ENCODE results near the gene CCSER1. TPM values are rescaled to one million over a fixed set of nuclear protein-coding genes. Genes with fewer than 3 reads are reported as not detected.

CCSER1 gene
- total RNA-seq, 1 experiment from 2014 or later: 4.1 TPM

DNA sequence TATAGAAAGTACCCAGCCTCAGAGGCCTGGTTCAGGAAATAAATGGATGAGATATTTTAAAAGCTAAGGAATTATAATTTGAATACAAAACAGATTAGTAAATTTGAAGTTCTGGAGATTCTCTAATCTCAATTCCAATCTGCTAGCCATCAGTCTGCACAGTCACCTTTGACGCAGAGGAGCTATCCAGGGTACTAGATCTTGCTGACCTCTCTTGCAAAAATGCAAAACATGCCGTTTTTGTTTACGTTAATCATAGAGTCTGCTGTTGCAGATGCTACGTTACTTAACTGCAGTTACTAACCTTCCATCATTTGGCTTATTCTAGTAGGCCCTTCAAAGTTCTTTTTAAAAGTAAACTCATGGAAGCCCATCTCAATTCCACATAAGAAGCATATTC, 10.4 kb downstream of the CCSER1 start:
- Mint-ChIP-seq H3K27me3 (ENCODE audit: insufficient read depth, unreplicated experiment) (peaks cover 3% of the 10 kb centered on the region), H3K36me3 (ENCODE audit: insufficient read depth, unreplicated experiment) (no peaks in the 10 kb centered on the region), H3K27ac (ENCODE audit: unreplicated experiment) (no peak overlapping the region), H3K4me3 (ENCODE audit: unreplicated experiment) (no peak overlapping the region), H3K9me3 (ENCODE audit: unreplicated experiment) (no peaks in the 10 kb centered on the region), H3K4me1 (ENCODE audit: low read depth, unreplicated experiment) (no peaks in the 10 kb centered on the region)
- Histone ChIP-seq H3K27me3 (replicated peaks; ENCODE audit: control insufficient read depth, insufficient read depth, low read length) (no peaks in the 10 kb centered on the region), H3K4me3 (ENCODE audit: low read depth, low read length) (no peak overlapping the region), H3K36me3 (ENCODE audit: control insufficient read depth, insufficient read depth, low read length) (no peaks in the 10 kb centered on the region), H3K9me3 (no peaks in the 10 kb centered on the region), H3K4me1 (no peaks in the 10 kb centered on the region)
- BruUV-seq (replicated peaks): no TSS peak
- intact Hi-C loops (cut with micrococcal nuclease; ENCODE audit: unreplicated experiment): no loop called here
- no peak for TF ChIP-seq CTCF (IDR thresholded peaks at IDR 0.05; ENCODE audit: insufficient read depth in 1 of 2, low read depth in 1 of 2, low read length in 1 of 2, severe bottlenecking in 1 of 2, unreplicated experiment in 1 of 2)
- ChIA-PET CTCF (no interaction called here), POLR2A (no interaction called here)
- peak in 1 of 2 experiments; percentile 54 for DNase-seq

GRCh38 chr4:90142081-90142480, 14.9 kb downstream of the CCSER1 start:
- H3K4me3 Mint-ChIP-seq (ENCODE audit: unreplicated experiment): no peak overlapping the region
- no peaks in the 10 kb centered on the region for H3K4me1 Mint-ChIP-seq (ENCODE audit: low read depth, unreplicated experiment)
- Histone ChIP-seq H3K4me1 (no peaks in the 10 kb centered on the region), H3K36me3 (ENCODE audit: control insufficient read depth, insufficient read depth, low read length) (no peaks in the 10 kb centered on the region), H3K27me3 (replicated peaks; ENCODE audit: control insufficient read depth, insufficient read depth, low read length) (no peaks in the 10 kb centered on the region), H3K9me3 (no peaks in the 10 kb centered on the region), H3K4me3 (ENCODE audit: low read depth, low read length) (no peak overlapping the region)
- H3K27me3 Mint-ChIP-seq (ENCODE audit: insufficient read depth, unreplicated experiment): no peaks in the 10 kb centered on the region
- no peak overlapping the region for H3K27ac Mint-ChIP-seq (ENCODE audit: unreplicated experiment)
- H3K9me3 Mint-ChIP-seq (ENCODE audit: unreplicated experiment): no peaks in the 10 kb centered on the region
- no peak for DNase-seq
- no TSS peak for BruUV-seq (replicated peaks)
- CTCF ChIA-PET: no interaction called here
- no peaks in the 10 kb centered on the region for H3K36me3 Mint-ChIP-seq (ENCODE audit: insufficient read depth, unreplicated experiment)
- intact Hi-C loops (cut with micrococcal nuclease; ENCODE audit: unreplicated experiment): no loop called here
- POLR2A ChIA-PET: no interaction called here
- TF ChIP-seq CTCF (IDR thresholded peaks at IDR 0.05; ENCODE audit: insufficient read depth in 1 of 2, low read depth in 1 of 2, low read length in 1 of 2, severe bottlenecking in 1 of 2, unreplicated experiment in 1 of 2): no peak

DNA sequence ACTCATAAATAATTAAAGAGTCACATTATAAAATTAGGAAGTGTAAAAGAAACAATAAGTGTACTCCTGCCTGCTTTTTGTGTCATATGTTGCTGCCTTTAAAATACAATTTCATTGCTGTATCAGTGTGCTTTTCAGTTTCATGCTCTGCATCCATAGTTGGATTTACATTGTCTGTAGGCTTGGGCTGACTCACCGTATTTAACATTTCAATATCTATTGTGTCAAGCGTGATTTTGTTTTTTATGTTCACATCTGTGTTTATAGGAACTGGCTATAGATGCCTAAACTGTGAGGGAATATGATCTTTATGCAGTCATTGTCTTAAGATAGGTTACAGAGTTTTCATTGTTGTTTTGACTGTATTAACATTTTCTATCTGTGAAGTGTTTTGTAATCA, 18.1 kb downstream of the CCSER1 start:
- DNase-seq: no peak
- peaks cover 7% of the 10 kb centered on the region for H3K4me1 Mint-ChIP-seq (ENCODE audit: low read depth, unreplicated experiment)
- no peaks in the 10 kb centered on the region for H3K36me3 Mint-ChIP-seq (ENCODE audit: insufficient read depth, unreplicated experiment)
- Histone ChIP-seq H3K27me3 (replicated peaks; ENCODE audit: control insufficient read depth, insufficient read depth, low read length) (no peaks in the 10 kb centered on the region), H3K36me3 (ENCODE audit: control insufficient read depth, insufficient read depth, low read length) (no peaks in the 10 kb centered on the region), H3K9me3 (no peaks in the 10 kb centered on the region), H3K4me1 (peaks cover 15% of the 10 kb centered on the region), H3K4me3 (ENCODE audit: low read depth, low read length) (no peak overlapping the region)
- H3K27ac Mint-ChIP-seq (ENCODE audit: unreplicated experiment): no peak overlapping the region
- no peaks in the 10 kb centered on the region for H3K27me3 Mint-ChIP-seq (ENCODE audit: insufficient read depth, unreplicated experiment)
- no peak overlapping the region for H3K4me3 Mint-ChIP-seq (ENCODE audit: unreplicated experiment)
- no TSS peak for BruUV-seq (replicated peaks)
- ChIA-PET POLR2A (no interaction called here), CTCF (no interaction called here)
- intact Hi-C loops (cut with micrococcal nuclease; ENCODE audit: unreplicated experiment): no loop called here
- H3K9me3 Mint-ChIP-seq (ENCODE audit: unreplicated experiment): no peaks in the 10 kb centered on the region
- no peak for TF ChIP-seq CTCF (IDR thresholded peaks at IDR 0.05; ENCODE audit: insufficient read depth in 1 of 2, low read depth in 1 of 2, low read length in 1 of 2, severe bottlenecking in 1 of 2, unreplicated experiment in 1 of 2)

Data from Caco-2 (cell line).